SIG-M5 treated with dmso at 0.1 percent for 504 hours (cell line): ENCODE data around the gene NCOR1.
"Not testable (repeated sequence)": the region's sequence is repeated elsewhere in the genome, so short reads cannot be mapped to it uniquely, and the experiment has no call there.

Source experiments
- DNase-seq: peaks from one replicate; lab custom pipeline; 2025; ENCODE audit not compliant: unreplicated experiment; lab: John Stamatoyannopoulos, UW

The NCOR1 gene

GRCh38 chr17:16152326-16152725 lies 63.0 kb downstream of the NCOR1 start:
- not testable (repeated sequence) for DNase-seq

- no peak for DNase-seq
These were observed 65.0 kb downstream of the NCOR1 start for GRCh38 chr17:16150251-16150856.

GRCh38 chr17:16148596-16148995 lies 66.7 kb downstream of the NCOR1 start:
- no peak for DNase-seq

GRCh38 chr17:16145319-16145890 lies 69.9 kb downstream of the NCOR1 start:
- DNase-seq, result not testable (repeated sequence)

- no peak for DNase-seq
These were observed 73.6 kb downstream of the NCOR1 start for GRCh38 chr17:16141685-16142084.

- DNase-seq, result no peak
These were observed 74.5 kb downstream of the NCOR1 start for GRCh38 chr17:16140854-16141253.

- no peak for DNase-seq
These were observed 79.9 kb downstream of the NCOR1 start for GRCh38 chr17:16135461-16135860.

- DNase-seq, result no peak
These were observed 83.7 kb downstream of the NCOR1 start for GRCh38 chr17:16131593-16131992.

- DNase-seq, result no peak
These were observed 85.7 kb downstream of the NCOR1 start for GRCh38 chr17:16129441-16130205.

GRCh38 chr17:16123531-16123930 lies 91.8 kb downstream of the NCOR1 start:
- DNase-seq, result no peak

- no peak for DNase-seq
These were observed 92.5 kb downstream of the NCOR1 start for GRCh38 chr17:16122697-16123434.

- no peak for DNase-seq
These were observed 93.4 kb downstream of the NCOR1 start for GRCh38 chr17:16121915-16122314.

GRCh38 chr17:16120937-16121336 lies 94.4 kb downstream of the NCOR1 start:
- DNase-seq, result no peak

- DNase-seq, result no peak
These were observed 98.2 kb downstream of the NCOR1 start for GRCh38 chr17:16117149-16117548.

- not testable (repeated sequence) for DNase-seq
These were observed 100.1 kb downstream of the NCOR1 start for GRCh38 chr17:16115077-16115698.

GRCh38 chr17:16108871-16109270 lies 106.5 kb downstream of the NCOR1 start:
- DNase-seq, result no peak

- DNase-seq, result no peak
These were observed 106.9 kb downstream of the NCOR1 start for GRCh38 chr17:16108386-16108785.

GRCh38 chr17:16107165-16107770 lies 108.1 kb downstream of the NCOR1 start:
- DNase-seq, result no peak

GRCh38 chr17:16106161-16106891 lies 109.0 kb downstream of the NCOR1 start:
- DNase-seq, result no peak

- no peak for DNase-seq
These were observed 111.1 kb downstream of the NCOR1 start for GRCh38 chr17:16104189-16104588.
